ENCODE results near the gene PYROXD2. TPM values are rescaled to one million over a fixed set of nuclear protein-coding genes. Genes with fewer than 3 reads are reported as not detected.

The PYROXD2 gene
- total and polyA plus RNA-seq, 2 of the 8 experiments (the other 6 are each of a cell fraction or from before 2014, with no cell fraction given) = 3.2 to 5.4 TPM

- no peak overlapping the region for H3K27ac ChIP-seq (ENCODE audit: low read depth, low read length)
- no peaks in the 10 kb centered on the region; a peak in 2 of 7 replicates for H3K4me1 ChIP-seq (replicated peaks in 1 of 4; ENCODE audit: control insufficient read depth in 3 of 4, insufficient read depth in 4 of 4, low read length in 3 of 4)
- no peak overlapping the region for H3K4me2 ChIP-seq (ENCODE audit: insufficient read depth in 1 of 2, low read depth in 2 of 2, low read length in 2 of 2)
- WGBS, 2 experiments (ENCODE audit: extremely low coverage in 1 of 2, insufficient coverage in 1 of 2, insufficient read length in 1 of 2, insufficient replicate concordance in 2 of 2, low coverage in 1 of 2, low lambda C conversion rate in 2 of 2, missing lambda C conversion rate in 1 of 2) = 91% methylated on average over 12 of the region's 18 CpGs; no CpG with 5 or more reads in 1 of the 2 experiments
- no peak overlapping the region for H2BK20ac ChIP-seq (ENCODE audit: low read length)
- no peak overlapping the region for H3K9ac ChIP-seq (replicated peaks in 1 of 4; ENCODE audit: extremely low read depth in 1 of 4, low read depth in 3 of 4, low read length in 3 of 4)
- no peaks in the 10 kb centered on the region for H3K23me2 ChIP-seq (ENCODE audit: low read depth, low read length)
- no peak overlapping the region for H3K23ac ChIP-seq (ENCODE audit: insufficient read length)
- H3K18ac ChIP-seq (ENCODE audit: extremely low read depth, low read length) = no peak overlapping the region
- ChIA-PET POLR2A (ENCODE audit: partially characterized antibody) (interaction anchor here (1.4 kb wide), 1 partner anchor 9 kb away, joined by 3 read pairs; no protein-coding TSS in a partner anchor), CTCF (ENCODE audit: partially characterized antibody) (interaction anchor here (1.0 to 3.0 kb wide), 3 partner anchors 15 to 99 kb away, joined by 3 to 10 read pairs (median 8); no protein-coding TSS in a partner anchor)
- no peak overlapping the region for H2AFZ ChIP-seq (ENCODE audit: low read length)
- H3K9me3 ChIP-seq (ENCODE audit: insufficient read depth in 2 of 2, low read depth in 1 of 2, low read length in 1 of 2) = no peaks in the 10 kb centered on the region
- no peaks in the 10 kb centered on the region for H3K79me2 ChIP-seq (ENCODE audit: control insufficient read depth in 1 of 2, insufficient read depth in 2 of 2, low read length in 2 of 2)
- no peaks in the 10 kb centered on the region for H3K36me3 ChIP-seq (ENCODE audit: control insufficient read depth in 2 of 4, insufficient read depth in 4 of 4, low read length in 3 of 4)
- no peak overlapping the region for H2BK120ac ChIP-seq (replicated peaks; ENCODE audit: low read depth, low read length)
- no peak overlapping the region for H3K14ac ChIP-seq (ENCODE audit: insufficient read length)
- H3K4ac ChIP-seq (replicated peaks; ENCODE audit: insufficient read length, low read depth, low read length) = no peak overlapping the region
- FAIRE-seq (no peak), DNase-seq (ENCODE audit: low read depth in 1 of 2, low spot score in 2 of 2) (no peak)
- H2BK5ac ChIP-seq (ENCODE audit: low read depth, low read length) = no peak overlapping the region
- no peak overlapping the region for H4K91ac ChIP-seq (replicated peaks; ENCODE audit: insufficient read length, low read length)
- no peak overlapping the region for H4K5ac ChIP-seq (ENCODE audit: insufficient read length, low read depth, low read length)
- peak overlapping the region; percentile 62 for H4K8ac ChIP-seq (ENCODE audit: extremely low read depth, insufficient read depth, low read length)
- H3K4me3 ChIP-seq (ENCODE audit: extremely low read depth in 1 of 4, insufficient read depth in 2 of 4, low read depth in 3 of 4, low read length in 4 of 4) = no peak overlapping the region
- no peaks in the 10 kb centered on the region for H3K27me3 ChIP-seq (replicated peaks in 1 of 4; ENCODE audit: control insufficient read depth in 3 of 4, extremely low read depth in 1 of 4, insufficient read depth in 3 of 4, low read length in 3 of 4)
- H3K79me1 ChIP-seq (ENCODE audit: low read depth, low read length) = no peaks in the 10 kb centered on the region
- H3K56ac ChIP-seq (replicated peaks; ENCODE audit: insufficient read length, low read depth, low read length) = no peak overlapping the region
- no peaks in the 10 kb centered on the region for H4K20me1 ChIP-seq (replicated peaks in 1 of 2; ENCODE audit: control insufficient read depth in 1 of 2, insufficient read depth in 2 of 2, low read length in 2 of 2)
- no peak overlapping the region for H2BK15ac ChIP-seq (ENCODE audit: low read length)
- H2BK12ac ChIP-seq (ENCODE audit: low read depth, low read length) = no peak overlapping the region
- no peak overlapping the region for H2AK5ac ChIP-seq (ENCODE audit: low read depth, low read length)
- TF ChIP-seq BACH1 (IDR thresholded peaks at IDR 0.05; ENCODE audit: low read length) (no peak), TAF1 (IDR thresholded peaks at IDR 0.05; ENCODE audit: low read depth, low read length) (no peak), MAX (IDR thresholded peaks at IDR 0.05) (no peak)
These were observed 7.2 kb downstream of the PYROXD2 start for GRCh38 chr10:98407744-98408241.

Measured in H1 (cell line).